Kidney (tissue), 14 donors: ENCODE measurements around the gene RNF145. TPM values are rescaled to one million over a fixed set of nuclear protein-coding genes. Genes with fewer than 3 reads are reported as not detected.

Source experiments
- DNase-seq, 5 donors: peaks; one replicate each; pipeline ENCODE4 v3.0.0-alpha.2; 2013 to 2020
- FAIRE-seq: peaks from 2 replicates; lab custom pipeline; 2012; peaks lifted over from hg19 to GRCh38; lab: Jason Lieb, UNC
- H3K27ac ChIP-seq, 2 donors: one replicate each; pipeline ENCODE4 v1.7.0; 2013; ENCODE audit warnings: low read depth in 2 of 2, low read length in 2 of 2, inconsistent platforms in 1 of 2
- H3K27me3 ChIP-seq: one replicate; pipeline ENCODE4 v1.7.1; 2013; ENCODE audit warnings: low read length, inconsistent platforms; ENCODE audit not compliant: control insufficient read depth, insufficient read depth
- H3K36me3 ChIP-seq, 3 donors: one replicate each; pipeline versions ENCODE4 v1.7.0 to v1.7.1; 2013; ENCODE audit warnings: low read length in 3 of 3, control low read depth in 1 of 3, inconsistent platforms in 1 of 3; ENCODE audit not compliant: insufficient read depth in 3 of 3, control insufficient read depth in 2 of 3
- H3K4me1 ChIP-seq, 3 donors: one replicate each; pipeline versions ENCODE4 v1.7.0 to v1.7.1; 2013; ENCODE audit warnings: low read length in 3 of 3, inconsistent platforms in 1 of 3, low read depth in 1 of 3; ENCODE audit not compliant: control insufficient read depth in 2 of 3, insufficient read depth in 2 of 3
- H3K4me3 ChIP-seq, 3 donors: one replicate each; pipeline versions ENCODE4 v1.7.0 to v1.8.1; 2013; ENCODE audit warnings: low read length in 3 of 3, control low read depth in 1 of 3, inconsistent platforms in 1 of 3
- H3K9ac ChIP-seq, 3 donors: one replicate each; pipeline versions ENCODE4 v1.7.0 to v1.7.1; 2013; ENCODE audit warnings: low read length in 3 of 3, control low read depth in 1 of 3, inconsistent platforms in 1 of 3
- H3K9me3 ChIP-seq, 3 donors: one replicate each; pipeline versions ENCODE4 v1.7.0 to v1.7.1; 2013; ENCODE audit warnings: low read length in 3 of 3, control low read depth in 1 of 3, inconsistent platforms in 1 of 3; ENCODE audit not compliant: control insufficient read depth in 2 of 3, insufficient read depth in 1 of 3
- intact Hi-C: fragments of 100-400 bp; cut with DNase I; formaldehyde crosslinking; loops from one replicate; pipeline ENCODE4 v1.11.1; 2022
- polyA plus RNA-seq: library from polyadenylated mRNA; stranded (reverse); fragments of 350-450 nt; fragmentation: Illumina TruSeq; extraction: RNeasy Lipid Tissue Mini Kit (QIAGEN cat#74804); gene quantifications from one replicate; pipeline ENCODE4 v1.2.3, GENCODE V29; 2014; ENCODE audit warnings: low read depth, low replicate concordance; ENCODE audit not compliant: insufficient read depth
- total RNA-seq: library from RNA; stranded (reverse); fragmentation: NEBNext Ultra II Directional; extraction: Animal tissue kit (Norgen Biotek cat#: 25700); gene quantifications from one replicate; pipeline ENCODE4 v1.2.1, GENCODE V29; 2021
- TF ChIP-seq, protein P1 (sequence below): IDR thresholded peaks from 3 replicates; pipeline ENCODE4 v1.5.1; 2012; ENCODE audit warnings: mild to moderate bottlenecking, moderate library complexity, borderline replicate concordance; ENCODE audit not compliant: insufficient read depth; ENCODE audit errors: extremely low read depth
- donor health status: control.
- donor health status: control.
- donor health status: control.
- donor health status: control.
- donor health status: control.
- donor health status: DM: yes; HTN: yes; CAD: no.
- donor health status: Normal renal cell carcinoma (clear cell type).

Gene RNF145
- total and polyA plus RNA-seq, 2 donors from 2014 or later: 29.6 to 66.5 TPM

DNA sequence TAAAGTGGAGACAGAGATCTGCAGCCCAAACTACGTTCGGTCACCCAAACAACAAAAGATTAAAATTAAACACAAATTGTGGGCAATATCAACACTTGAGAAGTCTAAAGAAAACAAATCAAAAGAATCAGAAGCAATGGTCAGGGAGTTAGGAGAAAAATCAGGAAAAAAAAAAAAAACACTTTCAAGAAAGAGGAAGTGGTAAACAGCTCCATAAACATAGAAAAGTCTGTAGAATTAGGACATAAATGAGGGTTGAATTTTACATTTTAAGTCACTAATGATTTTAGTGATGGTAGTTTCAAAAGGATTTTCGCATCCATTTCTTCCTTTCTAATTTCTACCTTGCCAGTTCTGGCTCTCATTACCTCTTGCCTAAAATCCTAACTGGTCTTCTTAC lies 10.1 kb downstream of the RNF145 start:
- DNase-seq (no peak), FAIRE-seq (no peak)
- Histone ChIP-seq H3K4me3 (no peak overlapping the region), H3K9me3 (no peaks in the 10 kb centered on the region), H3K27me3 (no peaks in the 10 kb centered on the region), H3K9ac (no peak overlapping the region), H3K27ac (no peak overlapping the region), H3K4me1 (no peaks in the 10 kb centered on the region), H3K36me3 (no peaks in the 10 kb centered on the region)
- TF ChIP-seq, protein P1, sequence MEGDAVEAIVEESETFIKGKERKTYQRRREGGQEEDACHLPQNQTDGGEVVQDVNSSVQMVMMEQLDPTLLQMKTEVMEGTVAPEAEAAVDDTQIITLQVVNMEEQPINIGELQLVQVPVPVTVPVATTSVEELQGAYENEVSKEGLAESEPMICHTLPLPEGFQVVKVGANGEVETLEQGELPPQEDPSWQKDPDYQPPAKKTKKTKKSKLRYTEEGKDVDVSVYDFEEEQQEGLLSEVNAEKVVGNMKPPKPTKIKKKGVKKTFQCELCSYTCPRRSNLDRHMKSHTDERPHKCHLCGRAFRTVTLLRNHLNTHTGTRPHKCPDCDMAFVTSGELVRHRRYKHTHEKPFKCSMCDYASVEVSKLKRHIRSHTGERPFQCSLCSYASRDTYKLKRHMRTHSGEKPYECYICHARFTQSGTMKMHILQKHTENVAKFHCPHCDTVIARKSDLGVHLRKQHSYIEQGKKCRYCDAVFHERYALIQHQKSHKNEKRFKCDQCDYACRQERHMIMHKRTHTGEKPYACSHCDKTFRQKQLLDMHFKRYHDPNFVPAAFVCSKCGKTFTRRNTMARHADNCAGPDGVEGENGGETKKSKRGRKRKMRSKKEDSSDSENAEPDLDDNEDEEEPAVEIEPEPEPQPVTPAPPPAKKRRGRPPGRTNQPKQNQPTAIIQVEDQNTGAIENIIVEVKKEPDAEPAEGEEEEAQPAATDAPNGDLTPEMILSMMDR: no peak
- intact Hi-C loops: no loop called here

DNA sequence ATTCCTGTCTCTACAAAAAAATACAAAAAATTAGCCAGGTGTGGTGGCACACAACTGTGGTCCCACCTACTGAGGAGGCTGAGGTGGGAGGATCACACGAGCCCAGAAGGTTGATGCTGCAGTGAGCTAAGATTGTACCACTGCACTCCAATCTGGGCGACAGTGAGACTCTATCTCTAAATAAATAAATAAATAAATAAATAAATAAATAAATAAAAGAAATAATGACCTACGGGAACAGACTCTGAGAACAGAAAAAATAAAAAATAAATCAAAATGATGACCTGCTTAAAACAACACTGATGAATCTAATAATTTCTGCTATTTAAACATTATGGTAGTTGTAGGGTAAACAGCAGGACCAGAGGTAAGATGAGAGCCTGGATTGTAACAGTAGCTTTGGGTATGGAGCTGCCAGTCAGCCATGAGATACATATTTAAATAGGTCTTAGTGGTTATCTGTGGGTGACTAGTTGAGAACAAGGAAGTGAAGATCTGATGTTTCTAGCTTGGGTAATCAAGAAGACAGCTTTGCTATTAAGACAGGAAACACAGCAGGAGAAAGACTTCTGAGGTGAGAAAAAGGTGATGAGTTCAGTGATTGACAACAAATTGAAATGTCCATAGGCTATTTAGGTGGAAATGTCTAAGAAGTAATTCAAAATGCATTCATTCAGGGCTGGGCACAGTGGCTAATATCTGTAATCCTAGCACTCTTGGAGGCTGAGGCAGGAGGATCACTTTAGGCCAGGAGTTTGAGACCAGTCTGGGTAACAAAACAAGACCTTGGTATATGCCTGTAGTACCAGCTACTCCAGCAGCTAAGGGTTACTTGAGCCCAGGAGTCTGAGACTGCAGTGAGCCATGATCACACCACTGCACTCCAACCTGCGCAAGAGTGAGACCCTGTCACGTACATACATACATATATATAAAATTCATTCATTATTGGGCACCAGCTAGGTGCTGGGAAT lies 11.0 kb downstream of the RNF145 start:
- no peak for DNase-seq
- Histone ChIP-seq H3K27ac (no peak overlapping the region), H3K4me1 (no peaks in the 10 kb centered on the region), H3K9me3 (no peaks in the 10 kb centered on the region), H3K4me3 (no peak overlapping the region), H3K27me3 (no peaks in the 10 kb centered on the region), H3K9ac (no peak overlapping the region), H3K36me3 (peaks cover 0 to 2% (median 0%) of the 10 kb centered on the region in 3 donors)
- intact Hi-C loops: no loop called here
- TF ChIP-seq, protein P1: no peak
- FAIRE-seq: no peak

DNA sequence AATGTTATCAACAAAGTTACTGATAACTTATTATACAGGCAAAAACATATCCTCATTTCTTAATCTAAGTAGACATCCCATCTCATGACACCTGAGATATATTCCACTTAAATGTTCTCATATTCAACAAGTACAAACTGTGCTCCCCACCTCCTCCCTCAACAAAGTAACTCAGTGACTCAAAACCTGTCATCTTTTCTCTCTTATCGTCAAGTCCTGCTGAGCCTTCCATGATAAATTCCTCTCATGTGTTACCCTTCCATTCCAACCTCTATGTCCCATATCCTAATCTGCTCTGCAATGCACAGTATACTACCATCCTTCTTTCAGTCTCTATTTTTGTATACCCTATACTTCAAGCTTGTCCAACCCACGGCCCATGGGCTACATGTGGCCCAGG lies 13.6 kb downstream of the RNF145 start:
- H3K27ac ChIP-seq: no peak overlapping the region
- TF ChIP-seq, protein P1: no peak
- no peak for FAIRE-seq
- intact Hi-C loops: no loop called here
- no peak overlapping the region for H3K9ac ChIP-seq
- H3K4me1 ChIP-seq: no peaks in the 10 kb centered on the region
- H3K9me3 ChIP-seq: no peaks in the 10 kb centered on the region
- DNase-seq: no peak
- H3K36me3 ChIP-seq: peaks cover 0 to 3% (median 2%) of the 10 kb centered on the region in 3 donors
- no peak overlapping the region for H3K4me3 ChIP-seq
- no peaks in the 10 kb centered on the region for H3K27me3 ChIP-seq
